Lower leg skin (tissue), 4 donors: ENCODE data around the gene LMF1. TPM values are rescaled to one million over a fixed set of nuclear protein-coding genes. Genes with fewer than 3 reads are reported as not detected.

ENCODE experiments used
- DNase-seq, 2 donors: peaks; one replicate each; pipeline ENCODE4 v3.0.0-alpha.2; 2019; ENCODE audit warnings: low spot score in 2 of 2
- H3K4me3 ChIP-seq: fragments of 200-600 bp; sonication (generic); 2 replicates; pipeline ENCODE4 v1.5.1; 2017; ENCODE audit warnings: mild to moderate bottlenecking, low read depth; ENCODE audit not compliant: poor library complexity, severe bottlenecking
- CTCF ChIP-seq, 3 donors: fragments of 450-650 bp; IDR thresholded peaks; one replicate each; pipeline ENCODE4 v1.5.1; 2016; ENCODE audit warnings: antibody characterized with exemption in 3 of 3, mild to moderate bottlenecking in 3 of 3, moderate library complexity in 2 of 3
- POLR2A ChIP-seq, 2 donors: fragments of 450-650 bp; IDR thresholded peaks; one replicate each; pipeline ENCODE4 v1.6.1; 2016 to 2017; ENCODE audit warnings: antibody characterized with exemption in 2 of 2, mild to moderate bottlenecking in 1 of 2, moderate library complexity in 1 of 2
- WGBS, 2 donors: methylation state at CpG; one replicate each; pipeline ENCODE4 v1.1.5; 2018; 5-methylcytosine and 5-hydroxymethylcytosine counted together
- intact Hi-C: fragments of 100-400 bp; cut with DNase I; formaldehyde crosslinking; loops from one replicate; pipeline ENCODE4 v1.15.0; 2023; ENCODE audit warnings: low total_unique reads
- total RNA-seq, 4 donors: library from RNA; depleted of rRNA; stranded (reverse); fragments of >200 nt; gene quantifications; one replicate each; pipeline ENCODE4 v1.1.0, GENCODE V29; 2016

Gene LMF1
- total RNA-seq, 4 donors from 2014 or later: 31.3 to 68.3 (median 50.3) TPM

- TF ChIP-seq CTCF (IDR thresholded peaks at IDR 0.05) (no peak), POLR2A (IDR thresholded peaks at IDR 0.05) (no peak)
- no peak for DNase-seq
- WGBS, 2 donors: 87 to 88% methylated on average over 42 to 44 of the region's 44 CpGs
- intact Hi-C loops: no loop called here
- H3K4me3 ChIP-seq: no peak overlapping the region
These were observed 92.6 kb downstream of the LMF1 start for GRCh38 chr16:878072-878784.

DNA sequence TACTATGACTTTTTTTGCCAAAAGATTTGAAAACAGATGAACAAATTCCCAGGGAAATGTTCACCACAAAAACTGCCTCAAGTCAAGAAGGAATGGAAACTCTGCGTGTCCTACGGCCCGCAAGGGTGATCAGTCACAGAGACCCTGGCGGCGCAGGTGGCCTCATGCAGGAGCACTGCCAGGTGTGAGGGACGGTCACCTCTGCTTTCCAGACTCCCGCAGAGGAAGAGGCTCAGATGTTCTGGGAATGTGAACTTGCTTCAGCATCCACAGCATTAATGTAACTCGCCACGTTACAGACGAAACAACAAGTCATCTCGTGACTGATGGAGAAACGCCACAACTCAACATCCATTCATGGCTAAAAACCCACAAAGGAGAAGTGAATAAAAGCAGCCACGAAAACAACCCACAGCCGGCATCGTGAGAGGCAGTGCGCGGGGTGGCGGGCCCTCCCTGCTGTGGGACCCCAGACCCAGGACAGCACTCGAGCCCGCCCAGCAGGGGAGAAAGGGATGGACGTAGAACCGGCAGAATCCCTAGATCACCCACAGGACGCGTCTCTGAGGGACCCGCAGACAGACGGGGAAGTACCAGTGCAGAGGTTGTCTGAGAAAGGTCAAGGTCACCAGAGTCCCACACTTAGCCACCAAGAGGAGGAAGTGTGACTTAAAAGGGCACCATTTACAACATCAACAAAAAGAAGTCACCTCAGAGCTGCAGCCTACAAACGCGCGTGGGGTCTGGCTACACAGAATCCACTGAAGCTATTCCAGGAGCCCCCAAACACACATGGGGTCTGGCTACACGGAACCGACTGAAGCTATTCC is 93.3 kb downstream of the LMF1 start:
- DNase-seq: no peak
- TF ChIP-seq CTCF (IDR thresholded peaks at IDR 0.05): no peak
- no peak for TF ChIP-seq POLR2A (IDR thresholded peaks at IDR 0.05)
- intact Hi-C loops: no loop called here
- 86 to 91% methylated on average over 31 of the region's 31 CpGs for WGBS, 2 donors
- H3K4me3 ChIP-seq: no peak overlapping the region

DNA sequence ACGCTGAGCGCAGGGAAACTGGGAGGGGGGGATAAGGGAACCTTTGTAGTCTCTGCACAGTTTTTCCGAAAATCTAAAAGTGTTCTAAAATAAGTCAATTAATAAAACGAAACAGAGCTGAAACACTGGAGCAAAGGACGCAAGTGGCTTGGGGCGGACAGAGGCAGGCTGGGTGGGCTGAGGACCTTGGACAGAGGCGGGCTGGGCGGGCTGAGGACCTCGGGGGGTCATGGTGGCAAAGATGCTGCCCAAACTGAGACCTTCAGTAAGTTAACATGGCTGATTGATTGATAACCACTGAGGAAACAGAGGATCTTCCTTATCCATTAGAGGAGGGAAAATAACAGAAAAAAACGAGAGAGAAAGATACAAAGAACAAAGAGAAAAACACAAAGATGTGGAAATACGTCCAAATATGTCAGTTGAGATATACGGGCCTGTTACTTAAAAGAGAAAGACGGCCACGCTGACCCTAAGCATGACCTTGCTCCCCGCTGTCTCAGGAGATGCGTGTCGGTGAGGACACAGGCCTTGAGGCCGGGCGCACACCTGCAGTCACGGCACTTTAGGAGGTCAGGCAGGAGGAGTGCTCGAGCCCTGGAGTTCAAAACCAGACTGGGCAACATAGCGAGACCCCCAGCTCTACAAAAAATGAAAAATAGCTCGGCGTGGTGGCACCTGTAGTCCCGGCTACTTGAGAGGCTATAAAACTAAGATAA is 94.1 kb downstream of the LMF1 start:
- TF ChIP-seq CTCF (IDR thresholded peaks at IDR 0.05): no peak
- intact Hi-C loops: no loop called here

GRCh38 chr16:876041-876335 is 94.8 kb downstream of the LMF1 start:
- no peak overlapping the region for H3K4me3 ChIP-seq
- WGBS, 2 donors: 95 to 96% methylated on average over 22 of the region's 22 CpGs
- no peak for DNase-seq
- TF ChIP-seq POLR2A (IDR thresholded peaks at IDR 0.05) (no peak), CTCF (IDR thresholded peaks at IDR 0.05) (no peak)
- intact Hi-C loops: no loop called here

More for the DNA sequence above, 94.1 kb downstream of the LMF1 start:
- H3K4me3 ChIP-seq: no peak overlapping the region
- 92 to 93% methylated on average over 25 of the region's 25 CpGs for WGBS, 2 donors
- DNase-seq: no peak

- WGBS, 2 donors: 88 to 93% methylated on average over 23 to 30 of the region's 30 CpGs
- no peak overlapping the region for H3K4me3 ChIP-seq
- TF ChIP-seq POLR2A (IDR thresholded peaks at IDR 0.05) (no peak), CTCF (IDR thresholded peaks at IDR 0.05) (no peak)
- intact Hi-C loops: no loop called here
- no peak for DNase-seq
These were observed 95.4 kb downstream of the LMF1 start for GRCh38 chr16:875182-876040.
